ENCODE data around the gene NECTIN1.

The NECTIN1 gene

GRCh38 chr11:119752345-119752871, 23.4 kb upstream of the NECTIN1 start:
- H3K9me2 ChIP-seq (replicated peaks; ENCODE audit: insufficient read depth, low read length), result no peaks in the 10 kb centered on the region
- H3K9ac ChIP-seq (ENCODE audit: low read length), result no peak overlapping the region
- H3K36me3 ChIP-seq (replicated peaks; ENCODE audit: insufficient read depth, low read length), result no peaks in the 10 kb centered on the region
- no peak overlapping the region for H3K4me3 ChIP-seq (ENCODE audit: low read length)
- no peak overlapping the region for H2AFZ ChIP-seq (ENCODE audit: low read length)
- TF ChIP-seq EZH2 (optimal IDR thresholded peaks at IDR 0.05; ENCODE audit: low read depth, low read length), result no peak
- no peak for TF ChIP-seq CTCF (IDR thresholded peaks at IDR 0.05; ENCODE audit: low read length)
- no peak for TF ChIP-seq EZH2phosphoT487 (IDR thresholded peaks at IDR 0.05; ENCODE audit: low read length)
- no peak for DNase-seq
- H3K27me3 ChIP-seq (replicated peaks; ENCODE audit: insufficient read depth, low read length), result peaks cover 28% of the 10 kb centered on the region
- no peak overlapping the region for H3K4me2 ChIP-seq (ENCODE audit: low read depth, low read length)
- no peaks in the 10 kb centered on the region for H3F3A ChIP-seq (ENCODE audit: insufficient read depth, low read length)
- H3K27ac ChIP-seq (ENCODE audit: low read length), result no peak overlapping the region
- H4K20me1 ChIP-seq (ENCODE audit: insufficient read depth, low read length), result no peaks in the 10 kb centered on the region
- no peaks in the 10 kb centered on the region for H3K9me3 ChIP-seq (replicated peaks; ENCODE audit: insufficient read depth, low read length)
- no peaks in the 10 kb centered on the region for H3K4me1 ChIP-seq (ENCODE audit: low read length)
- no peaks in the 10 kb centered on the region for H3K79me2 ChIP-seq (ENCODE audit: low read length)

GRCh38 chr11:119750056-119750455, 21.1 kb upstream of the NECTIN1 start:
- Histone ChIP-seq H3K9me3 (replicated peaks; ENCODE audit: insufficient read depth, low read length) (no peaks in the 10 kb centered on the region), H3K4me3 (ENCODE audit: low read length) (no peak overlapping the region), H2AFZ (ENCODE audit: low read length) (no peak overlapping the region), H4K20me1 (ENCODE audit: insufficient read depth, low read length) (no peaks in the 10 kb centered on the region), H3K9me2 (replicated peaks; ENCODE audit: insufficient read depth, low read length) (no peaks in the 10 kb centered on the region), H3K36me3 (replicated peaks; ENCODE audit: insufficient read depth, low read length) (no peaks in the 10 kb centered on the region), H3K79me2 (ENCODE audit: low read length) (no peaks in the 10 kb centered on the region), H3K4me1 (ENCODE audit: low read length) (no peaks in the 10 kb centered on the region), H3K9ac (ENCODE audit: low read length) (no peak overlapping the region), H3K4me2 (ENCODE audit: low read depth, low read length) (no peak overlapping the region), H3K27ac (ENCODE audit: low read length) (no peak overlapping the region), H3F3A (ENCODE audit: insufficient read depth, low read length) (no peaks in the 10 kb centered on the region), H3K27me3 (replicated peaks; ENCODE audit: insufficient read depth, low read length) (peaks cover 28% of the 10 kb centered on the region)
- DNase-seq, result no peak
- no peak for TF ChIP-seq EZH2phosphoT487 (IDR thresholded peaks at IDR 0.05; ENCODE audit: low read length)

GRCh38 chr11:119749006-119749565, 20.1 kb upstream of the NECTIN1 start:
- Histone ChIP-seq H3K27me3 (replicated peaks; ENCODE audit: insufficient read depth, low read length) (peaks cover 20% of the 10 kb centered on the region), H3K9me2 (replicated peaks; ENCODE audit: insufficient read depth, low read length) (no peaks in the 10 kb centered on the region), H3K36me3 (replicated peaks; ENCODE audit: insufficient read depth, low read length) (no peaks in the 10 kb centered on the region), H2AFZ (ENCODE audit: low read length) (no peak overlapping the region), H3K27ac (ENCODE audit: low read length) (no peak overlapping the region), H3F3A (ENCODE audit: insufficient read depth, low read length) (no peaks in the 10 kb centered on the region), H3K79me2 (ENCODE audit: low read length) (no peaks in the 10 kb centered on the region), H3K9me3 (replicated peaks; ENCODE audit: insufficient read depth, low read length) (no peaks in the 10 kb centered on the region), H3K4me3 (ENCODE audit: low read length) (no peak overlapping the region), H3K9ac (ENCODE audit: low read length) (no peak overlapping the region), H3K4me2 (ENCODE audit: low read depth, low read length) (no peak overlapping the region), H3K4me1 (ENCODE audit: low read length) (no peaks in the 10 kb centered on the region), H4K20me1 (ENCODE audit: insufficient read depth, low read length) (no peaks in the 10 kb centered on the region)
- no peak for TF ChIP-seq EZH2phosphoT487 (IDR thresholded peaks at IDR 0.05; ENCODE audit: low read length)
- no peak for TF ChIP-seq CTCF (IDR thresholded peaks at IDR 0.05; ENCODE audit: low read length)
- TF ChIP-seq EZH2 (optimal IDR thresholded peaks at IDR 0.05; ENCODE audit: low read depth, low read length), result no peak
- DNase-seq, result no peak

Data from MM.1S (cell line).